GM12892 (cell line): ENCODE measurements around the gene ANKRD13D.

Experiments
- POLR2AphosphoS5 ChIP-seq: IDR thresholded peaks from 2 replicates; pipeline ENCODE4 v1.6.1; 2011; ENCODE audit warnings: low read depth, low read length, control low read depth
- TAF1 ChIP-seq: IDR thresholded peaks from 2 replicates; pipeline ENCODE4 v1.6.1; 2011; ENCODE audit warnings: low read depth, mild to moderate bottlenecking, control low read depth, low read length, borderline replicate concordance

DNA sequence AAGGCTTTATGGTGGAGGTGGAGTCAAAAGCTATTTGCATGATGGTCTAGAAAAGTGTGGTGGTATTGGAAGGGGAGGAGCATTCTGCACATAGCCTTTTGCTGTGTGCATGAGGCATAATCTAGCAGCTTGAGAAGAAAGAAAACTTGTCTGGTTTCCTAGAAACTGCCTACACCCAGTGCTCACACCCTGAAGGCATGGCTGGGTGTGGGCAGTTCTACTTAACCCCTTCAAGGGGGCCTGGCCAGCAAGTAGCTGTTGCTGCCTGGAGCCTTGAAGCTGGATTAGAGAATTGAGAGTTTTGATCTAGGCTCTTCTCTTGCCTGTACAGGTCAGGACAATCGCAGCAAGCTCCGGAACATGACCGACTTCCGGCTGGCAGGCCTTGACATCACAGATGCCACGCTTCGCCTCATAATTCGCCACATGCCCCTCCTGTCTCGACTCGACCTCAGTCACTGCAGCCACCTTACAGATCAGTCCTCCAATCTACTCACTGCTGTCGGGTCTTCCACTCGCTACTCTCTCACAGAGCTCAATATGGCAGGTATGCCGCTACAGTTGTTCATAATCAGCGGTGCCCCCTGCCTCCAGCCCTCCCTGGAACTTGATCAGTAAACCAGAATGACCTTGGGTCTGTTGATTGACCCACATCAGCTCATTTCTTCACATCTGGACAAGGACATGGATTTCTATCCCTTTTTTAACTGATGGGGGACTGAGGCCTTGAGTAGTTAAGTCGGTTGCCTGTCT, 35.1 kb upstream of the ANKRD13D start:
- TF ChIP-seq POLR2AphosphoS5, result peak; percentile 5; the same call in 1 of the 2 replicates
- TF ChIP-seq TAF1, result no peak
